Left colon (tissue), 2 donors: ENCODE measurements around the gene PKM. TPM values are rescaled to one million over a fixed set of nuclear protein-coding genes. Genes with fewer than 3 reads are reported as not detected.

ENCODE experiments used
- ATAC-seq: fragments of 200-7000 bp; cut with Tn5 transposase; one replicate; pipeline ENCODE4 v1.9.1; 2020; ENCODE audit warnings: mild to moderate bottlenecking, moderate library complexity
- DNase-seq, 2 donors: peaks; one replicate each; pipeline ENCODE4 v3.0.0-alpha.2; 2020
- intact Hi-C, 2 donors: fragments of 100-400 bp; cut with DNase I in 1 of 2; cut with micrococcal nuclease in 1 of 2; formaldehyde crosslinking; loops; one replicate each; pipeline versions ENCODE4 v1.11.2 to v1.14.0; 2022; cut with DNase I, micrococcal nuclease
- total RNA-seq, 2 donors: library from RNA; stranded (reverse); fragmentation: NEBNext Ultra II Directional; extraction: Animal tissue kit (Norgen Biotek cat#: 25700); gene quantifications; one replicate each; pipeline ENCODE4 v1.2.1, GENCODE V29; 2021
- donor health status: DM: no; HTN: no; CAD: no.
- donor health status: DM: yes; HTN: yes; CAD: no.

PKM gene
- total RNA-seq, 2 donors from 2014 or later: 407 to 466 TPM

GRCh38 chr15:72205896-72206676, 24.9 kb downstream of the PKM start:
- ATAC-seq (no peak), DNase-seq (no peak)
- intact Hi-C loops: no loop called here

DNA sequence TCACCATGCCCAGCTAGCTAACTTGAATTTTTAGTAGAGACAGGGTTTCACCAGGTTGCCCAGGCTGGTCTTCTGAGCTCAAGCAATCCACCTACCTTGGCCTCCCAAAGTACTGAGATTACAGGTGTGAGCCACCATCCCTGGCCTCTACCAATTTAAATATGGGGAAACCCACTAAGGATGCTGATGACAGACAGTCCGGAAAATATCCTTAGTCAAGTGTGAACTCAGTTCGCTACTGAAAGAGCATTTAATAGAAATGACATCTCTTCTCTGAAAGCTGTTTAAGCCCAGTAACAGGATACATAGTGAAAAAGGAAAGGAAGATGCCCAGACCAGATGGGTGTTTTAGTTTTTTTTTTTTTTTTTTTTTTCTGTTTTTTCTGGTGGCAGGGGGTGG, 25.7 kb downstream of the PKM start:
- ATAC-seq: no peak
- DNase-seq: no peak
- intact Hi-C loops: no loop called here

DNA sequence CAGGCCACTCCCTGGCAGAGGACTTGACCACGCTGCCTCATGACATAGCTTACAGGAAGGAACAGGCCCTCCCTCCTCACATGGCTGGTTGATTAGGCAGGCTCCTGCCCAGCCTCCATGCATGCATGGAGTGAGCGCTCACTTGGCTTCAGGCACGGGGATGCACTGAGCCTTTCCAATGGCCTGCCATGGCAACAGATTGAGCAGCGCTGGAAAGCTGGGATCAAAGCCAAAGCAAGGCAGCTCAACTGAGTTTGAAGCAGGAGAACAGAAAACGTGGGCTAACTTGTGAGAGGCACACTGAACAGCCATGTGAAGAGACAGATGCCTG, 27.5 kb downstream of the PKM start:
- DNase-seq: peak; percentile 6 to 47
- intact Hi-C loops: no loop called here
- ATAC-seq: no peak

GRCh38 chr15:72202801-72203506, 28.0 kb downstream of the PKM start:
- DNase-seq (no peak), ATAC-seq (no peak)
- intact Hi-C loops: no loop called here

DNA sequence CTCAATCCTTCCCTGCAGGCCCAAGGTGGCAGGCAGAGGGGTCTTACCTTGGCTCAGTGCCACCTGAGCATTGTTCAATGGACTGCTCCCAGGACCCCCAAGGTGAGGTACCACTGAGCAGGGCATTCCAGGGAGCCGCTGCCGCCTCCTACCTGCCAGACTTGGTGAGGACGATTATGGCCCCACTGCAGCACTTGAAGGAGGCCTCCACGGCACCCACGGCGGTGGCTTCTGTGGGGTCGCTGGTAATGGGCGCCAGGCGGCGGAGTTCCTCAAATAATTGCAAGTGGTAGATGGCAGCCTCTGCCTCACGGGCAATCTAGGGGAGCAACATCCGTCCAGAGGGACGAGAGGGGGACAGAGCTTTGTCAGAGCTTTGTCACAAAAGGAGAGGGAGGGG, 28.7 kb downstream of the PKM start:
- DNase-seq (no peak), ATAC-seq (no peak)
- intact Hi-C loops: no loop called here

GRCh38 chr15:72201391-72201921, 29.5 kb downstream of the PKM start:
- no peak for DNase-seq
- intact Hi-C loops: no loop called here
- ATAC-seq: no peak

DNA sequence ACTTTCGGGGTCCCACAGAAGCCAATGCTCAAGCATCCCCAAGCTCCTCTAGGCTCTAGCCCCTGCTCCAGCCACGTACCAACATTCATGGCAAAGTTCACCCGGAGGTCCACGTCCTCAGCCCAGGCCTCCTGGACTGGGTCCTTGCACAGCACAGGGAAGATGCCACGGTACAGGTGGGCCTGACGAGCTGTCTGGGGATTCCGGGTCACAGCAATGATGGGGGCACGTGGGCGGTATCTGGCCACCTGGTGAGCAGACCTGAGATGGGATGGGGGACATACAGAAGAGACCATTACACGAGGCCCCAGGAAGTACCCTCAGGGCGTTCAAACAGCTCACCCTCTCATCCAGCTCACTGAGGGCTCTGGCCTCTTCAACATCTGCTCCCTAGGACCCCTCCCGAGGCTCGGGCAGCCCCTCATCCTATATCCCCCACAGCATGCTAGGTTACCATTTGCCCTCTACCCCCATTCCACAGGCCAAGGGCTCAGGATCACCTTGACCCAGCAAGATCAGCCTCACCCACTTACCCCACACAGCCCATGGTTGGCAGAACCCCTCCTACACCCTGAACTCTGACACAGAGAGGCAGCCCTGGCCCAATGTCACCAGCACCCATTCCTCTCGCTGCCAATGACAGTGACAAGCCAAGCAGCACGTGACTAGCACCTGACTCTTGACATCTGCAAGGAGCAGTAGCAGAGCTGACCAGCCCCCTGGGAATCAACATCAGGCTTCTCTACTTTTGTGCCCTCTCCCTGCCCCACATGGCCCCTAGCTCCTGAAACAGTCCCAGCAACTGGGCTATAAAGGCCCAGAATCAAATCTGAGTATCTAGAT, 30.4 kb downstream of the PKM start:
- ATAC-seq (no peak), DNase-seq (no peak)
- intact Hi-C loops: no loop called here

GRCh38 chr15:72199721-72200212, 31.2 kb downstream of the PKM start:
- DNase-seq (peak; percentile 82), ATAC-seq (peak; percentile 87)
- intact Hi-C loops: loop anchor here in 1 of 2 donors (10.0 kb wide), 1 partner anchor 75 kb away; the partner anchor contains the start of gene PARP6

DNA sequence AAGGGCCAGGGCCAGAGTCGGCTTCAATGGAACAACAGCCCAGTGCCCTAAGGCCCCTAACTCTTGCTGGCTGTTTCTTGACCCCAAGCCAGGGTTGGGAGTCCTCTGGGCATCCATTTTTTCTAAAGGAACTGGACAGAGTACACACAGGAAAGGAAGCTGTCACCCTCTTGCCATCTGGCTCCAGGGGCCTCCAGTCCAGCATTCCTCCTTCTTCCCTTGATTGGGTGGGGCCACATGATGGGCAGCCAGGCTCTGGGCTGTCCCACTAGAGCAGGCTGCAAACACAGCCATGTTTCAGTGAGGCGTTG, 31.8 kb downstream of the PKM start:
- DNase-seq: no peak
- ATAC-seq: no peak
- intact Hi-C loops: loop anchor here in 1 of 2 donors (10.0 kb wide), 1 partner anchor 76 kb away; the partner anchor contains the start of gene PARP6

DNA sequence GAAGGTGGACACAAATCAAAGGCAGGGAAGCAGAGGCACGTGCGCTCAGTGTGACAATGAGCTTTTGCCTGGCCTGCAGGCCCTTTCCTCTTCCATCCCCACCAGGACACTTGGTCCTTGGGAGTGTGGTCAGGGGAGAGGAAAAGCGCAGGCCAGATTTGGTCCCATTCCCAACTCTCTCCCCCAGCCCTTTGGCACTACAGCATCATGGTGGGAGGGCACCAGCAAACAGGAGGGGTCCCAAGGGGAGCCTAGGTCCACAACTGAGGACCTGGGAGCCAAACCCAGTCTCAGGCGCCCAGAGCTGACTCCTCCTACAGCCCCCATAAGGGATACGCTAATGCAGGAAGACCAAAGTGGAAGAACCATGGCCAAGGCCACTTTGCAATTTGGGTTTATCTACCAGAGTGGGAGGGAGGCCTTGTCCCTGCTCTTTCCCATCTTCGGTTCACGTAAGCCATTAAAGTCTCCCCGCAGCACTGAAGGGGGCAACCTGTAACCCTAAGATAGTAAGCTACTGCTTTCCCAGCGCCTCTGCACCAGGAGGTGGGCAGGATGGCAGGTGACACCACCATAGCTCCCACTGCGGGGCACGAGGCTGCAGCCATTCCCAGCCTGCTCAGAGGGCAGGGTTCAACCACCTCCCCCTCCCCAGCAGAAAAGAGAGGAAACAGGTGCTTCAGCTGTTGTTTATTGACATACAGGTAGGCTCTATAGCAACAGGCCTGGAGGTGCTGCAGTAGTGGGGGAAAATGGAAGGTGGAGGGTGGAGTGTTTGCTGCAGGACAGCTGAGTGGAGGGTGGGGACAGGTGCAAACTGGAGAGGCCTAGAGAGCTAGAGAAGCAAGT, 32.4 kb downstream of the PKM start:
- intact Hi-C loops: loop anchor here in 1 of 2 donors (10.0 kb wide), 1 partner anchor 76 kb away; the partner anchor contains the start of gene PARP6
- no peak for DNase-seq
- peak; percentile 3 for ATAC-seq

- ATAC-seq (peak; percentile 61), DNase-seq (no peak)
- intact Hi-C loops: loop anchor here in 1 of 2 donors (10.0 kb wide), 1 partner anchor 77 kb away; the partner anchor contains the start of gene PARP6
Measured at GRCh38 chr15:72197460-72198355, 33.3 kb downstream of the PKM start, which contains the start of gene GRAMD2A. GRAMD2A (minus strand) TSS chr15:72197787.

GRCh38 chr15:72197041-72197459, 33.9 kb downstream of the PKM start:
- intact Hi-C loops: loop anchor here in 1 of 2 donors (10.0 kb wide), 1 partner anchor 78 kb away; the partner anchor contains the start of gene PARP6
- DNase-seq (no peak), ATAC-seq (no peak)

GRCh38 chr15:72196409-72197040, 34.5 kb downstream of the PKM start:
- intact Hi-C loops: loop anchor here in 1 of 2 donors (10.0 kb wide), 1 partner anchor 78 kb away; the partner anchor contains the start of gene PARP6
- DNase-seq (no peak), ATAC-seq (no peak)

GRCh38 chr15:72195101-72195511, 35.9 kb downstream of the PKM start:
- DNase-seq: no peak
- intact Hi-C loops: loop anchor here in 1 of 2 donors (10.0 kb wide), 1 partner anchor 80 kb away; the partner anchor contains the start of gene PARP6
- no peak for ATAC-seq

GRCh38 chr15:72193836-72194396, 37.1 kb downstream of the PKM start:
- no peak for DNase-seq
- intact Hi-C loops: loop anchor here in 1 of 2 donors (10.0 kb wide), 1 partner anchor 81 kb away; the partner anchor contains the start of gene PARP6
- ATAC-seq: no peak

DNA sequence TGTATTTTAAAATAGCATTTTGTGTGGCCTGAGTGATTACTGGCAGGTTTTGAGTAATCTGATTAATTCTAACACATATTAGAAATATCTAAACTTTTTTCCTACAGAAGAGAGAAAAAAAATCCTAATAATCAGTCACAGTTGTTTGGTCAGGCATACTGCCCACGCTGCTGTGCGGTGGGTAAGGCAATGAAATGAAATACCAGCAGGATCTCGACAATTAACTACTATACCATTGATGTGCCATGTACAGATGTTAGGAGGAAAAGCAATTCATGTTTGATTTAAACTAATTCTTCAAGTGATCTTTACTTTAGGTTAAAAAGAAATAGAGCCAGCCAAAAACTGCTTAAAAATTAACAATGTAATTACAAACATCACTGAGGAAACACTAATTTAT, 38.6 kb downstream of the PKM start:
- intact Hi-C loops: loop anchor here in 1 of 2 donors (10.0 kb wide), 1 partner anchor 82 kb away; the partner anchor contains the start of gene PARP6
- ATAC-seq (no peak), DNase-seq (no peak)
